Activated naive CD8-positive, alpha-beta T cell treated with anti-CD3 and anti-CD28 coated beads, Interleukin-2, amount 10 ng/mL, durations not matched to agents 7 days and 5 days (primary cell): Measurements from ENCODE around the gene SECTM1. TPM values are rescaled to one million over a fixed set of nuclear protein-coding genes. Genes with fewer than 3 reads are reported as not detected.

ENCODE experiments used
- ATAC-seq: fragments of 150-1000 bp; cut with Tn5 transposase; one replicate; pipeline ENCODE4 v1.10.0; 2021; ENCODE audit warnings: low read depth, moderate library complexity
- POLR2A ChIA-PET: fragments of 350-600 bp; sonication (Branson Sonifier 250); formaldehyde crosslinking; loops from one replicate; lab custom pipeline; 2021; ENCODE audit warnings: antibody characterized with exemption; lab: Charles Lee
- DNase-seq: peaks from one replicate; pipeline ENCODE4 v3.0.0; 2021
- H3K27ac Mint-ChIP-seq: one replicate; pipeline ENCODE4 v1.8.0; 2022; ENCODE audit warnings: mild to moderate bottlenecking, mixed read lengths
- H3K27me3 Mint-ChIP-seq: one replicate; pipeline ENCODE4 v1.8.0; 2022; ENCODE audit warnings: mild to moderate bottlenecking, moderate library complexity, mixed read lengths
- H3K36me3 Mint-ChIP-seq: one replicate; pipeline ENCODE4 v1.8.0; 2021; ENCODE audit warnings: mild to moderate bottlenecking, mixed read lengths
- H3K4me1 Mint-ChIP-seq: one replicate; pipeline ENCODE4 v1.8.0; 2021; ENCODE audit warnings: mixed read lengths
- H3K4me3 Mint-ChIP-seq: one replicate; pipeline ENCODE4 v1.8.0; 2022; ENCODE audit warnings: mild to moderate bottlenecking, moderate library complexity, mixed read lengths
- H3K9me3 Mint-ChIP-seq: one replicate; pipeline ENCODE4 v1.8.0; 2021; ENCODE audit warnings: mixed read lengths
- total RNA-seq, 2 experiments: library from RNA; stranded (reverse); gene quantifications; one replicate each; pipeline ENCODE4 v1.2.3, GENCODE V29; 2021

Gene SECTM1
- total RNA-seq, 2 experiments from 2014 or later: 0.86 to 1.0 TPM

DNA sequence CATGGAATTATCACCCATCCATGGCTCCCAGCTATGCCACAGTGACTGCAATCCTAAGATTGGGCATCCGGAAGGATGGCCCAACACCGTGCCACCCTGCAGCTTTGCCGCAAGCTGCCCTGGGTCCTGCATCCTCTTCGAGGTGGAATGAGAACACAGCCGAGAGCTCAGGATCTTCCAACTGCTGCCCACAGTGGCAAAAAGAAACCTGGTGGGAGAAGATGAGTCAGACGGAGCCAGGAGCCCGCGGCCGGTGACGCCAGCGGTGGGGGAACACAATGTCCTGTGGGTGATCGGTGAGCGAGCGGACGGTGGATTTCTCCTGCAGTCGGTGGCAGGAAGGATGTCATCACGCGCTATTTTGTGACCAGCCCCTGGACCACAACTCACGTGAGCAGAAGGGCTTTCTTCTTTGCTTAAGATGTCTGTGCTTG lies 36.3 kb downstream of the SECTM1 start:
- Mint-ChIP-seq H3K27ac (peak overlapping the region; percentile 100), H3K4me1 (peaks cover 63% of the 10 kb centered on the region), H3K9me3 (no peaks in the 10 kb centered on the region), H3K27me3 (no peaks in the 10 kb centered on the region), H3K36me3 (peaks cover 2% of the 10 kb centered on the region), H3K4me3 (peak overlapping the region; percentile 89)
- POLR2A ChIA-PET: interaction anchor here (0.5 to 9.8 kb wide), 20 partner anchors 16 to 222 kb away, joined by 3 to 222 read pairs (median 5); partner anchors contain the start of genes CD7, CSNK1D, OGFOD3 and SLC16A3
- DNase-seq: peak; percentile 85
- peak; percentile 12 for ATAC-seq

GRCh38 chr17:82296511-82297279 lies 36.9 kb downstream of the SECTM1 start:
- no peaks in the 10 kb centered on the region for H3K9me3 Mint-ChIP-seq
- peak overlapping the region; percentile 100 for H3K27ac Mint-ChIP-seq
- no peaks in the 10 kb centered on the region for H3K27me3 Mint-ChIP-seq
- POLR2A ChIA-PET: interaction anchor here (0.5 to 9.8 kb wide), 15 partner anchors 16 to 170 kb away, joined by 3 to 222 read pairs (median 5); partner anchors contain the start of genes CD7, CSNK1D, OGFOD3 and SLC16A3
- peaks cover 2% of the 10 kb centered on the region for H3K36me3 Mint-ChIP-seq
- peak overlapping the region; percentile 89 for H3K4me3 Mint-ChIP-seq
- ATAC-seq (no peak), DNase-seq (no peak)
- H3K4me1 Mint-ChIP-seq: peaks cover 58% of the 10 kb centered on the region

DNA sequence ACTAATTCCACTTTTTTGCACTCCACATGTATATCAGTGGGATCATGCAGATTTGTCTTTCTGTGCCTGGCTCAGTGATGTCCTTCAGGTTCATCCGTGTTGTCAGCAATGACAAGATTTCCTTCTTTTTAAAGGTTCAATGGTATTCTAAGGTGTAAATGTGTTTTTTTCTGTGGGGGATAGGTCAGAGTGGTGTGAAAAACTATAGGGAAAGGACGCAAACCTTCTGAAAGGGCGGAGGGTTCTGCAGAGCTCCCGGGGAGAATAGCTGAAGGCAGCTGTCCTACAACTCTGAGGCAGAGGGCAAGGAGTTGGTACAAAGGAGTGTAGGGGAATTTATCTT lies 38.1 kb downstream of the SECTM1 start:
- Mint-ChIP-seq H3K4me3 (no peak overlapping the region), H3K4me1 (peaks cover 50% of the 10 kb centered on the region), H3K9me3 (no peaks in the 10 kb centered on the region), H3K36me3 (peaks cover 2% of the 10 kb centered on the region), H3K27me3 (no peaks in the 10 kb centered on the region), H3K27ac (peak overlapping the region; percentile 35)
- POLR2A ChIA-PET: no interaction called here
- DNase-seq (no peak), ATAC-seq (no peak)

GRCh38 chr17:82294064-82294773 lies 39.3 kb downstream of the SECTM1 start:
- POLR2A ChIA-PET: interaction anchor here (0.6 to 2.9 kb wide), 2 partner anchors 8 to 12 kb away, joined by 3 to 36 read pairs; no protein-coding TSS in a partner anchor
- Mint-ChIP-seq H3K27me3 (no peaks in the 10 kb centered on the region), H3K9me3 (no peaks in the 10 kb centered on the region), H3K36me3 (peaks cover 2% of the 10 kb centered on the region), H3K4me1 (peaks cover 40% of the 10 kb centered on the region), H3K4me3 (peak overlapping the region; percentile 77), H3K27ac (peak overlapping the region; percentile 80)
- DNase-seq (no peak), ATAC-seq (no peak)

DNA sequence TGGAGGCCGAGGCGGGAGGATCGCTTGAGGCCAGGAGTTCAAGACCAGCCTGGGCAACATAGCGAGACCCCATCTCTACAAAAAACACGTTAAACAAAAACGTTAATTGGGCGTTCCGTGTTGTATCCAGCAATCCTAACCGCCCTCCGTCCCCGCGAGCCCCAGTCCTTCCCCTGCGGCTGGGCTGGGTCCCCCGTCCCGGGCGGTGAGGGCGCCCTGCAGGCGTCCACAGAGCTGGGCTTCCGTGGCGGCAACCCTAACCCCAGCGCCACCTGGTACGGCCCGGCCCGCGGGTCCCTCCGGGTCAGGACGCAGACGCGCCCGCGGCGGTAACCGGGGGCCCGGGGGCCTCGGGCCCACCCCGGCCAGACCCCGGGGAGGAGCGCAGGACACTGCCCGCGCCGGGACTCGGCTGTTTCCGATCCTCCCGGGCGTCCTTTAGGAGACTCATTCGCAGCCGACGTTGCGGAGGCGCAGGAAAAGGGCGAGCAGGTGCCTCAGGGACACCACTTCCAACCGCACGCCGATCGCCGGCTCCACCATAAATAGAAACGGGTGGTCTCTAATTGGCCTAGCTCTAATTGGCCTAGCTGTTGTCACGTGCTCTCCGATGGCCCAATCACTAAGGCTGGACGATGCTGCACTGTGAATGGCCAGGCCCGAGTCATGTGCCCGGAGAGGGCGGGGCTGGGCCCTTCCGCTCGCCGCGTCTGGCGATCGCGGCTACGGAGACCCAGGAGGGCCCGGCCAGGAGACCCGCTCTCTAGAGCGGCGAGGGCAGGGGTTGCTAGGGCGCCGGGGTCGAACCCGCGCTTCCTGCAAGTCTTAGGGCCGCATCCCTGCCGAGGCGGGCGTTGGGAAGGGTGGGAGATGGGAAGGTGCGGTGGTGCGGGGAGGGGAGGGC lies 41.1 kb downstream of the SECTM1 start:
- no peaks in the 10 kb centered on the region for H3K9me3 Mint-ChIP-seq
- ATAC-seq (peak; percentile 94), DNase-seq (peak; percentile 92)
- peak overlapping the region; percentile 87 for H3K4me3 Mint-ChIP-seq
- no peaks in the 10 kb centered on the region for H3K27me3 Mint-ChIP-seq
- POLR2A ChIA-PET: interaction anchor here (0.6 to 2.9 kb wide), 15 partner anchors 10 to 255 kb away, joined by 3 to 37 read pairs (median 4); partner anchors contain the start of genes CD7, CSNK1D, DCXR and SLC16A3
- peaks cover 35% of the 10 kb centered on the region for H3K4me1 Mint-ChIP-seq
- peak overlapping the region; percentile 91 for H3K27ac Mint-ChIP-seq
- H3K36me3 Mint-ChIP-seq: peaks cover 2% of the 10 kb centered on the region

DNA sequence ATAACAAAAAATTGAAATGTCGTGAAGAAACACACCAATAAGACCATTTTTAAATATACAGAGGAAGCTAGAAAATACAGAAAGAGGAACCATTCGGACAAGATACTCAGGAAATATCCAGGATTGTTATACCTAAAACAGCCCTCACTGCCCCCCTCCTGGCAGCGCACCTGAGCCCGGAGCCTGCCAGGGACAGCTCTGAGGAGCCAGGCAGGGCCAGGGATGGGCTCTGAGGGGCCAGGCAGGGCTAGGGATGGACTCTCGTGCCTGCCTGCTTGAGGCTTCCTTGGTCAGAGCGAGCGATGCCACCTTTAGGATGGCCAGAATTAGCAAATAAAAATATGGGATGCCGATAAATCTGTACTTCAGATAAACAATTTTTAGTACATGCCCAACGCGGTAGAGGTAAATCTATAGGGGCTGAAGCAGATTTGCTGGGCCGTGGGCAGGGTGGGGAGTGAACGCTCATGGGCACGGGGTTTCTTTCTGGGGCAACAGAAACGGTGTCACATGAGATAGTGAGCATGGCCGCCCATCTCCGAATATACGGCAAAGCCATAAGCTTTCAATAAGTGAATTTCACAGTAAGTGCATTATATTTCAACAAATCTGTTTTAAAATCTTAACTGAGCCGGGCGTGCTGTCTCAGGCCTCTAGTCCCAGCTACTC lies 41.9 kb downstream of the SECTM1 start:
- ATAC-seq (no peak), DNase-seq (no peak)
- POLR2A ChIA-PET: interaction anchor here (0.8 to 2.9 kb wide), 7 partner anchors 9 to 254 kb away, joined by 3 to 37 read pairs (median 7); partner anchors contain the start of genes CD7, CSNK1D, DCXR and SLC16A3
- no peaks in the 10 kb centered on the region for H3K9me3 Mint-ChIP-seq
- peak overlapping the region; percentile 72 for H3K27ac Mint-ChIP-seq
- peak overlapping the region; percentile 68 for H3K4me3 Mint-ChIP-seq
- H3K4me1 Mint-ChIP-seq: peaks cover 27% of the 10 kb centered on the region
- peaks cover 2% of the 10 kb centered on the region for H3K36me3 Mint-ChIP-seq
- H3K27me3 Mint-ChIP-seq: no peaks in the 10 kb centered on the region

- Mint-ChIP-seq H3K4me3 (no peak overlapping the region), H3K9me3 (no peaks in the 10 kb centered on the region), H3K27me3 (peaks cover 2% of the 10 kb centered on the region), H3K36me3 (no peaks in the 10 kb centered on the region), H3K27ac (no peak overlapping the region), H3K4me1 (peaks cover 12% of the 10 kb centered on the region)
- POLR2A ChIA-PET: no interaction called here
- DNase-seq (no peak), ATAC-seq (no peak)
Observed at GRCh38 chr17:82287868-82288801, 45.4 kb downstream of the SECTM1 start.

DNA sequence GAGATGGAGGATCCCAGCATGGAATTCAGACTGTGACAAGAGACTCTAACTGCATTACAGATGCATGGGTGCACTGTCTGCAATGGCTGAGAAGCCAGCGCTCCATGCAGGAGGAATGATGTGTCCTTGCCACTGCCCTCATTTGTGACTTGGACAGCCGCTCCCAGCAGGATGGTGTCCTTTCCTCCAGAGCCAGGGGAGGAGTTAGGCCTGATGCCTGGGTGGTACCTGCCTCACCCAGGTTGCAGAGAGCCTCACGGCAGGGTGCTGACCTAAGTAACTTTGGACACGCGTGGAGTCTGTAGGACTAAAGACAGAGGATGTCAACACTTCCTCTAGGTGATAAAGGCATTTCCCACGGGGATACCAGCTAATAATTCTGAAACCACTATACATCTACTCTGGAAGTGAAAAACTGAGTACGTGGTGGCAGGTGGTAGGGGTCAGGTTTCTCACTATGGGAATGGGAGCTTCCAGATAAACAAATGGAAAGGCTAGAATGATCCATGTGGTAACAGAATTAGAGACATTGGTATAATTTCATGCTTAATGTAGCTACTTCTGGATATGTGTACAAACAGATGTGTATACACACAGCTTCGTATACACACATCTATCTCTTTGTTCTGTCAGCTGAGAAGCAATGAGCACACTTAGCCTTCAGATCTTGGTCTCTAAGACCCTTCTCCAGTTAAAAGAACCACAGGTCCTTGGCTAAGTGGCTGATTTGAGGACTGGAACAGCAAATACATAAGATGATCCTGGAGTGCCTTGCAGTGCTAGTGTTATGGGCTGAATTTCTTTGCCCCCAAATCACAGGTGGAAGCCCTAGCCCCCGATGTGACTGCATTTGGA lies 46.3 kb downstream of the SECTM1 start:
- H3K27ac Mint-ChIP-seq: no peak overlapping the region
- peaks cover 2% of the 10 kb centered on the region for H3K27me3 Mint-ChIP-seq
- H3K36me3 Mint-ChIP-seq: no peaks in the 10 kb centered on the region
- POLR2A ChIA-PET: no interaction called here
- no peaks in the 10 kb centered on the region for H3K9me3 Mint-ChIP-seq
- no peak for ATAC-seq
- peaks cover 12% of the 10 kb centered on the region for H3K4me1 Mint-ChIP-seq
- no peak for DNase-seq
- no peak overlapping the region for H3K4me3 Mint-ChIP-seq

- H3K9me3 Mint-ChIP-seq: no peaks in the 10 kb centered on the region
- no peak overlapping the region for H3K4me3 Mint-ChIP-seq
- ATAC-seq (no peak), DNase-seq (no peak)
- POLR2A ChIA-PET: interaction anchor here (0.6 kb wide), 1 partner anchor 86 kb away, joined by 3 read pairs; no protein-coding TSS in a partner anchor
- no peaks in the 10 kb centered on the region for H3K36me3 Mint-ChIP-seq
- H3K27ac Mint-ChIP-seq: no peak overlapping the region
- peaks cover 2% of the 10 kb centered on the region for H3K27me3 Mint-ChIP-seq
- H3K4me1 Mint-ChIP-seq: peaks cover 25% of the 10 kb centered on the region
Observed at GRCh38 chr17:82285141-82285540, 48.4 kb downstream of the SECTM1 start.

GRCh38 chr17:82283208-82283749 lies 50.3 kb downstream of the SECTM1 start:
- POLR2A ChIA-PET: interaction anchor here (1.4 to 3.7 kb wide), 2 partner anchors 9 to 10 kb away, joined by 4 to 22 read pairs; partner anchors contain the start of gene CSNK1D
- H3K4me3 Mint-ChIP-seq: no peak overlapping the region
- H3K36me3 Mint-ChIP-seq: no peaks in the 10 kb centered on the region
- no peaks in the 10 kb centered on the region for H3K9me3 Mint-ChIP-seq
- H3K27ac Mint-ChIP-seq: no peak overlapping the region
- DNase-seq (no peak), ATAC-seq (peak; percentile 31)
- peaks cover 25% of the 10 kb centered on the region for H3K4me1 Mint-ChIP-seq
- peaks cover 2% of the 10 kb centered on the region for H3K27me3 Mint-ChIP-seq
